HG02642 (cell line): Measurements from ENCODE around the gene PML.
"Not testable (repeated sequence)": the region's sequence is repeated elsewhere in the genome, so short reads cannot be mapped to it uniquely, and the experiment has no call there.

Experiments used
- ATAC-seq: cut with Tn5 transposase; IDR thresholded peaks from one replicate; pipeline ENCODE4 v1.9.1; 2021; ENCODE audit warnings: mild to moderate bottlenecking; ENCODE audit not compliant: unreplicated experiment, poor library complexity

The PML gene

DNA sequence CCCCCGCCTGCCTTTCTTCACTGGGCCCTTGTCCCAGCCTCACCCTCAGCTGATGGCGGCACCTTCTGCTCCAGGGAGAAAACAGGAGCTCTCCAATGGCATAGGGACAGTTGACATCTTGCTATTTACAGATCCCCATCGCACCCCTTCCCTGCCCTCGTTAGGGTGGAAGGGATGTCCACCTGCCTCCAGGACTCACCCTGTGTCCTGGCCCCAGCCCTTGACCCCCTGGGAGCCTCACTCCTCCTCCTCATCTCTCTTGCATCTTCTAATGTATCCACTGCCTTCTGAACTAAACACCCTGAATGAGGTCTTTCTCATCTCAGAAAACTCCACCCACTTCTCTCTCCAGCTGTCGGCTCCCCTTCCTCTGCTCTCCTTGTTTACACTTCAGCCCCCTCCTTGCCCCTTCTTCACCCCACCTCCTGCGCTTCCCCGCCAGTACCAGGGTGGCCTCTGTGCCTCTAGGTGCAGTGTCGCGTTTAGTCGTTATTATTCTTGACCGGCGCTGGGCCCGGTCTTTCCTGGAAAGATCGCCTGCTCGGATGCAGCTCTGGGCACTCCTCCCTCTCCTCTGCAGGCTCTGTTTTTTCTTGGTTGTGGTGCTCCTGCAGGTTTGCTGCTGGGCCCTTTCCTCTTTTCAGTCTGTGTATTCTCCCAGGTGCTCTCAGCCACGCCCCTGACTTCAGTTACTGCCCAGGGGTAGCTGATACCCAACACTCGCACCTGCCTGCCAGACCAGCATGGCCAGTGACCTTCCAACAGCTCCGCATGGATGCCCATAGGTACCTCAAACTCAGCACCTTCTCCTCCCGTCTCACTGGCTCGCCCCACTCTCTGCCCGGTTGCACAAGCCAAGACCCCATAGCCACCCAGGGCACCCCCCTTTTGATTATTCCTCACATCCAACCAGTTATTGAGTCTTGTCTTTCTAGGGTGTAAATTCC lies 42.9 kb downstream of the PML start:
- no peak for ATAC-seq

DNA sequence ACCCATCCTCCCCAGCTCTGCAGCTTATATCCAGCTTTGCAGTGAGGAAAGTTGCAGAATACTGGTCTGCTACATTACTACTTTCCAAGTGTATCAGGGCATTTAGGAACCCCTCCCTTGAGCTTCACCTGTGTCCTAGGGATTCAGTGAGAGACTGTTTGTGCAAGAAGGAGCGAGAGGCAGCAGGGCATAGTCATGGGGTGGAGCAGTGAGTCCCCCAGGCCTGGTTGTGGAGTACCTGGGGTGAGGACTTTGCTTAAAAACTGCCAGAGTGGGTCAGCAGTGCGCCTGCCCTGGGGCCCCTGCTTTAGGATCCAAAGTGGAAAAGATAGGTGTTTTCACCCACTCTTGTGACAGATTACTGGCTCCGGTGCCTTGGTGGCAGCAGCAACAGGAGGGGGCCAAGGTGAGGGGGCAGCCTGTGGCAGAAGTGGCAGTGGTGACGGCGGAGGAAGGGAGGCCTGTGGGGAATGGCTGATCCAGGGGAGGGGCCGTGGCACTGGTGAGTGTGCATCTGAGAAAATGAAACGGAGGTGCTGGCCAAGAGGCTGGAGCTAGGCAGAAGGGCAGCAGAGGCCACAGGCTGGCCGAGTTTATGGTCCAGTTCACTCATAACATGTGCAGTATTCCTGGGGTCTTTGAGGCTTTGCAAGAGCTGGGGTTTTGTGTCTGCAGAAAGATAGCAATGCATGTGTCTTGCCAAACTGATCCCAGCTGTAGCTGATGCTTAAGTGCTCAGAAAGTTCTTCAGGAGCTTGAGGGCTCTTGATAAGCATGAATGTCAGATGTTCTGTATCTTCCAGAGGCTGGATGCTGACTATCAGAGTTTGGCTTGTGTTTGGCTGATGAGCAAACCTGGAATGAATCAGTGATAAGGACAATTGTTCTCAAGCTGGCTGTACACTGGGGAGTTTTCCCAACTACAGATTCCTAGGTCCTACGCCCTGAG lies 44.5 kb downstream of the PML start:
- no peak for ATAC-seq

DNA sequence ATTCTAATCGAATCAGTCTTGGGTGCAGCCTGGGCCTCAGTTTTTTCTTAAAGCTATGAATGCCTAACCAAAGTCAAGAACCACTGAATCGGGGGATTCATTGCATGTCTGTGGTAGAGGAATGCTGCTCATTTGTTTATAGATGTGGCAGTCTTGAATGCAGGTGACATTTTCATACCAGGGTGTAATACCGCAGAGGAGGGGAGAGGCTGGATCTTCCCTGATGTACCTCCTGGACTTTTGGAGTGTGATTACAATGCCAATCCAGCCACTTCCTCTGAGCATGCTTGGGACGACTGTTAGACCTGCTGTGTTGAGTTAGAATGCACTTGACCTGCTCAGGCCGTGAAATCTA lies 45.1 kb downstream of the PML start:
- ATAC-seq: no peak

DNA sequence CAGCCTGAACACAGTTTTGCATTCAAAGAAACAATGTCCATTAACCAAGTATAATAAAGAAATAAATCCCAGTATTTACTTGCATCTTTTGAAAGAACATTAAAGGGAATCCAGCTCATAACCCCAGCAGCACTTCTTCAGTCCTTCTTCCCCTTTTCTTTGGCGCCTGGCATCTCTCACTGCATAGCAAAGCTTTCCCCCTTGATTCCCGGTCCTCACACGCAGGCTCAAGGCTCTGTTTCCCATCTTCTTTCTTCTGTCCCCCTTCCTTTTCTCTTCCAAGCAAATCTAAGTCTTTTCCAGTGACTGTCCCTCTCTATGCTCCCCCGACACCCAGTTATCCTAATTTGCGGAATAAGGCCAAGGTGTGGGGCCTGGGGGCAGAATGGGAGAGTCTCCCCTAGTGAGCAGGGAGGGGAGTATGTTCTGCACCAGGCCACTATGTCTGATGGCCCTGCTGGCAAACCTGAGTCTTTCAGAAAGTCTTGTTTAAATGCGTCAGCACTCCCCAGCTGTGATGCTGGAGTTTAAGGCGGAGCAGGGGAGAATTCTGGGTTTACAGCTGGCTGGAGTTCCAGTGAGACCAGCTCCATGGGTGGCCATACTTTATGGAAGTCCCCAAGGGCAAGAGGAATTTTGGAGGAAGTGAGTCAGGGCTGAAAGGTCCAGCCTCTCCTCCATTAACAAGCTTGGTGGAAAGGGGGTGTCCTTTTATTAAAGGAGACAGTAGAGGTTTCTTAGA lies 45.8 kb downstream of the PML start:
- ATAC-seq: no peak

DNA sequence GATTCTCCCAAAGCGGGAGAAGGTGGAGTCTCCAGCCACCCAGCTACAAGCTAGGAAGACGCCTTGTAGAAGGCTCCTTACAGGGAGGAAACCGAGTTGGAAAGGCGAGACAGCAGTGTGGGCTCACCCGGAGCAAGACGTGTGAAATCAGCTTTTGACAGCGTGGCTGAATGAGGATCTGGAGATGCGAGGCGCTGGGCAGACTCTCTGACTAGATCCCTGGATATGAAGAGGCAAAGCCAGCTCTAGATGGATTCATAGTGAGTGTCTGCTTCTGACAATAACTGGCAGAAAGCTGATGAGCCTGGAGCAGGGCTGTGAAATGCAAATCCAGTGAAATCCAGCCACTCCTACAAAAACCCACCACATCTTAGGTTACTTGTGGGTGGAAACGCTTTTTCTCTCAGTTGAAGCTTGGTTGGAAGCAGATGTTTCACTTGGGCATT lies 46.8 kb downstream of the PML start:
- no peak for ATAC-seq

DNA sequence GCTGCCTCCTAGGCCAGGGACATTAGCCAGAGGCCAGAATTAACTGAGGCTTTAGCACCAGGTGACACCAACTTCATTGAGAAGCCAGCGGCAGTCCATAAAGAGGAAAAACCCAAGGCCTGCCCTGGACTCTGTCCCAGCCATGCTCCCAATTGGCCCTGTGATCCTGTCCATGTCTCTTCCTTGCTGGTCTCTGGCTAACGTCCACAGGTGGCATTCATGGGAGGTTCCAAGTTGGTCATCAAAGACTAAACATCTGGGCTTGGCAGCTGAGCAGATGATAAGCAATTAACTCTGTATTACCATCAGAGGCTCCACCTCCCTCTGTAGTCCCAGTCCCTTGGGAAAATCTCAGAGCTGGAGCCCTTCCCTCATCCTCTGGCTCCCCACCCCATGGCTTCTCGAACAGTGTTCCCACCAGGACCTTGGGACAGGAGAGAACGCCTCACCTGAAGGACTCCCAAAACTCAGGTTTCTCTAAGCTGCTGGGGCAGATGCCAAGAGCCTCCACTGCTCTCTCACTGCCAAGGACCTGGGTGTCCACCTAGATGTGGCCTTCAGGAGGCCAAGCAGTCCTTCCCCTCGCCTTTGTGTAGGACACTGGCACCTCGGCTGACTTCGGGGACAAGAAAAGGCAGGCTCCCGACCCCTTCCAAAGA lies 47.4 kb downstream of the PML start:
- no peak for ATAC-seq

DNA sequence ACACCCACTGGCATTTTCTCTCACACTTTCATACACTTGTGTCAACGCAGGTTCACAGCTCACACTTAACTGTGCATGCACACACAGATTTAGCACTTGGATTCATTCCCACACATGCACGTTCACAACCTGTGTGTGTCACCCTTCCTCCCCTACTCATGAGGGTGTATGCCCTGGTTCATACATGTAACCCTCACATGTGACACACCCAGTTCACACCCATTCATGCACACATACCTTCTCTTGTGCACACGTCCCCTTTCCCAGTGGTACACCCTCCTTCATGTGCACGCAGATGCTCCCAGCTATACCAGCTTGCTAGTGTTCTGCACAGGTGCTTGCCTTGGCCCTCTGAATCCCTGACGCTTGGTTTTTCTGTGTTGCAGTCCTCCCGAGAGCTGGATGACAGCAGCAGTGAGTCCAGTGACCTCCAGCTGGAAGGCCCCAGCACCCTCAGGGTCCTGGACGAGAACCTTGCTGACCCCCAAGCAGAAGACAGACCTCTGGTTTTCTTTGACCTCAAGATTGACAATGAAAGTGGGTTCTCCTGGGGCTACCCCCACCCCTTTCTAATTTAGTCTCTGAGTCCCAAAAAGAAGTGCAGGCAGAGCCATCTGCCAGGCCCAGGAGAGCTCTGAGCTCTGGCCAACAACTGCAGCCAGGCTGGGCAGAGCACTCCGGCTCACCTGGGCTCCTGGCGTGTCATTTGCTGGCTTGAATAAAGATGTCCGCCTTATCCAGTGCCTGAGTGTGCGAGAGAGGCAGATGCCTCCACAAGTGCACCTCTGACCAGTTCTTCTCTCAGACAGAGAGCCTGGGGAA lies 48.3 kb downstream of the PML start:
- ATAC-seq: no peak

DNA sequence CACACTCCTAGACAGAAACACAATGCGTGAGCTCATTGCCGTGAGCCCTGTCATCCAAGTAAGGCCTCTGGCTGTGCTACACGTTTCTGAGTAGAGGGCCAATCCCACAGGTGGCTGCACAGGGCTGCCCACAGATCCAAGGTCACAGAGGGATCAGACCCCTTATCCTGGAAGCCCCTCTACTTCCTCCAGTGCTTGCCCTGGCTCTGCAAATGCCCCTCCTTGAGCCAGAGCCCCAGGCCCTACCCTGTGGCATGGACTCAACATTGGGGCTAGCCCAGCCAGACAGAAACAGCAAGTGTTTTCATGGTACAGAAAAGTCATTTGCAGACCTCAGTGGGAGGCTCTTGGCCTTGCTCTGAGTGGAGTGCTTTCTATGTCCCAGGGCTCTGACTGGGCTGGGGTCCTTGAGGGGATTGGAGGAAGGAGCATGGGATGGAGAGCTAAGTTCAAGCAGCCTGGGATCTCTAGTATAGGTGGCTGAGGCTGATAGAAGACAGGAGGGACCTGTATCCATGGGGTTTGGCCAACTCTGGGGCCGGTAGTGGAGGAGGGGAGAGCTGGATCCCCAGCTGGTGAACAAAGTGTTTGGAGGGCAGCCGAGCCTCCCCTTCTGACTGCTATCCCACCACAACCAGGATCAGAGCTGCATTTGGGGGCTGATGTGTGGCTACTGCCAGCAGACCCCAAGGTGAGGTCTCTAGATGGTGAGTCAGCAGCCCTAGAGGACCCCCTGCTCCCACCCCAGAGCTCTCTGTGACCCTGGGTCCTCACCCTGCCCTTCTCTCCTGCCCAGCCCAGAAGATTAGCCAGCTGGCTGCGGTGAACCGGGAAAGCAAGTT lies 49.1 kb downstream of the PML start:
- ATAC-seq: no peak

DNA sequence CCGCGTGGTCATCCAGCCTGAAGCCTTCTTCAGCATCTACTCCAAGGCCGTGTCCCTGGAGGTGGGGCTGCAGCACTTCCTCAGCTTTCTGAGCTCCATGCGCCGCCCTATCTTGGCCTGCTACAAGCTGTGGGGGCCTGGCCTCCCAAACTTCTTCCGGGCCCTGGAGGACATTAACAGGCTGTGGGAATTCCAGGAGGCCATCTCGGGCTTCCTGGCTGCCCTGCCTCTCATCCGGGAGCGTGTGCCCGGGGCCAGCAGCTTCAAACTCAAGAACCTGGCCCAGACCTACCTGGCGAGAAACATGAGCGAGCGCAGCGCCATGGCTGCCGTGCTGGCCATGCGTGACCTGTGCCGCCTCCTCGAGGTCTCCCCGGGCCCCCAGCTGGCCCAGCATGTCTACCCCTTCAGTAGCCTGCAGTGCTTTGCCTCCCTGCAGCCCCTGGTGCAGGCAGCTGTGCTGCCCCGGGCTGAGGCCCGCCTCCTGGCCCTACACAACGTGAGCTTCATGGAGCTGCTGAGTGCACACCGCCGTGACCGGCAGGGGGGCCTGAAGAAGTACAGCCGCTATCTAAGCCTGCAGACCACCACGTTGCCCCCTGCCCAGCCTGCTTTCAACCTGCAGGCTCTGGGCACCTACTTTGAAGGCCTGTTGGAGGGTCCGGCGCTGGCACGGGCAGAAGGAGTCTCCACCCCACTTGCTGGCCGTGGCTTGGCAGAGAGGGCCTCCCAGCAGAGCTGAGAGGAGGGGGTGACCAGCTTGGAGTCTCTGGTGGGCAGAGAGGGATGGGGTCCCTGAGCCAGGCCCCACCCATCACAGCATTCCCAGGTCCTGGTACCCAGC lies 50.0 kb downstream of the PML start:
- no peak for ATAC-seq

DNA sequence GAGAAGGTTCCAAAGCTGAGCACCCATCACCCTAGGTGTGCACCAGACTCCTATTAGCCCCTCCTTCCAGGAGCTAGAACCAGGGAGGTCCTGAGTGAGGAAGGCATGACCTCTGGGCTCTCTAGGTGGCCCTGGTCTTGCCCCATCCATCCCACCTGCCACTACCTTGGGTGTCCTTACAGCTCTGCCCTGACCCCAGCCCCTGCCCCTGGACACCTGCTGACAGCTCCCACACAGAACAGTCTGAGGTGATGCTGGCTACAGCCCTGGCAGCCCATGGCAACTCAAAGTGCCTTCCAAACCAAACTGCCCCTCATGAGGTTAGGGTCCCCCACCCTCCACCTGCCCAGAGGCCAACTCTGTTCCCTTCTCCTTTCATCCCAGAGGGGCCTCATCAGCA lies 50.7 kb downstream of the PML start:
- ATAC-seq: no peak

DNA sequence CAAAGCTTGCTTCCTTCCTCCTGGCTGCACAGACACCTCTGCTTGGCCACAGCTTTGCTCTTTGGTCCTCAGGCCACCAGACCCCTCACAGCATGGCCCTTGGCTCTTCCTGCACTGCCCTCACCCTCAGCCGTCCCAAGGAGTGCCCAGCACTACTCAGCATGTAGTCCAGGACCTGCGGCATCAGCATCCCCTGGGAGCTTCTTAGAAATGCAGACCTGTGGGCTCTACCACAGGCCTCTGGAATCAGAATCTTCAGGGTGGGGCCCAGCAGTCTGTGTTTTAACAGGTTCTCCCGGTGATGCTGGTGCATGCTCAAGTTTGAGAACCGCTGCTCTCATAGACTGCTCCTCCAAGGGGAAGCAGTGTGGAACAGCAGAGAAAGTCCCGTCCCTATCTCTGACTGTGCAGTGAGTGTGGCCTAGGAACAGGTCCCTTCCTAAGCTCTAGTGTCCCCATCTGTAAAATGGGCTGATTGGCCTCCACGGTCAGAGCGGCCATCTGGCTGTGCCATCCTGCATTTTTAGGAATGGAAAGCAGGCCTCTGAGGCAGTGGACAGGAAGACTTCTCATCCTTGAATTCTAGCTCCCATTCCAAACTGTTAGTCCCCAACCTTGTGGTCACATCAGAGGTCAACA lies 51.2 kb downstream of the PML start:
- no peak for ATAC-seq

DNA sequence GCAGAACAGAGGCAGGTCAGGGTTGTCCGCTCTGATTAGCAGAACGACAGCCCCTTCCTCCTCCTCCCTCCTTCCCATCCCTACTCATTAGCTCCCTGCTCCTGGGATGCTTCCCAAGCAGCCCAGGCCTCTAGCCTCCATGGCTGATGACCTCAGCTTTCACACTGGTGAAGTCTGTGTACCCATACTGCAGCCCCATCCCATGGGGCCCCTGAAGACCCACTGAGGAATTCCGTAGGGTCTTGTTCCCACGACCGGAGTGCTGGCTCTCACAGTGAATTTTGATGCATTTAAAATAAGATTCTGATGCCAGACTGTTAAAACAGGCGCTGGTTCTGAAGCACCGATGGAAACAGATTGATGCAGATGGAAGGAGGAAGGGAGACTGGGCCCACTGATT lies 51.8 kb downstream of the PML start:
- ATAC-seq: no peak

DNA sequence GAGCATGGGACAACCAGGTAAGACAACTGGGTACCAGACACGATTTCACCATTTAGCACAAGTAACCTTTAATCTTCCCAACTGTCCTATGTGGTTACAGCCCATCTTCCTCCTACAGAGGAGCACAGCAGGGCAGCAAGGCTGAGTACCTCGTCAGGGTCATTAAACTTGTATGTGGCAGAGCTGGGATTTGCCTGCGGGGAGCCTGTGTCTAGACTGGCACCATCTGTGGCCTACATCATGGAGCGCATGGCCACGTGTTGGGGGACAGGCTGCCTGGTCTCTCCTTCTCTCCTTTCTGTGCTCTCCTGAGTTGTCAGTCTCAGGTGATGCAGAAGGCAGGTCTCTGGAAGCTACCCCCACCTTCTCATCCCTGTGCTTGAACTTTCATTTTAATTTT lies 55.6 kb downstream of the PML start:
- ATAC-seq: no peak

DNA sequence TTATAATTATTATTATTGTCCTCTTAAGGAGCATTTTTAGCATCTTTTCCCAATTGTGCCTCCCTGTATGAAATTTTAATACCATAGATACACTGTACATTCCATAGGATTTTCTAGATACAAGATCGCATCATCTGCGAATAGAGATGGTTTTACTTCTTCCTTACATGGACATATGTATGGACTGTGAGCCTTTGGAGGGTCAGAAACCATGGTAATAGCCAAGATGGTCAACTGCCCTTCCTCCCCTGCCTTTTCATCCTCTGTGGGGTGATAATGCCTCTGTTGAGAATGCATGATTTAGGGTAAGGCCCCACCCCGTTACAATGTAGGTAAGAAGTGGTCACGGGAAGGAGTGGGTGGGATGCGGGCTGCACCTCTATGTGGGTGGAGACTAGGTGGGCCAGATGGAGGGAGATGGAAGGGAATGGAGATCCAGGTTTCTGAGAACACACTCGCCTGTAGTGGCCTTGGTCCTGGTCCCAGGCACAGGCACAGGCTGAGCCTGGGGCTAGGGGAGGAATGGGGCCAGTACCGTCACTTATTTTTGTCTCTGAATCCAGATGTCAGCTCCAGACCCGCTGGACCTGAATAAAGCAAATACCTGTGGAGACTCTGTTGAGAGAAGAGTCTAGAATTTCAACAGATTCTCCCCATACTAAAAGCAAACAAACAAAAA lies 56.2 kb downstream of the PML start:
- no peak for ATAC-seq

DNA sequence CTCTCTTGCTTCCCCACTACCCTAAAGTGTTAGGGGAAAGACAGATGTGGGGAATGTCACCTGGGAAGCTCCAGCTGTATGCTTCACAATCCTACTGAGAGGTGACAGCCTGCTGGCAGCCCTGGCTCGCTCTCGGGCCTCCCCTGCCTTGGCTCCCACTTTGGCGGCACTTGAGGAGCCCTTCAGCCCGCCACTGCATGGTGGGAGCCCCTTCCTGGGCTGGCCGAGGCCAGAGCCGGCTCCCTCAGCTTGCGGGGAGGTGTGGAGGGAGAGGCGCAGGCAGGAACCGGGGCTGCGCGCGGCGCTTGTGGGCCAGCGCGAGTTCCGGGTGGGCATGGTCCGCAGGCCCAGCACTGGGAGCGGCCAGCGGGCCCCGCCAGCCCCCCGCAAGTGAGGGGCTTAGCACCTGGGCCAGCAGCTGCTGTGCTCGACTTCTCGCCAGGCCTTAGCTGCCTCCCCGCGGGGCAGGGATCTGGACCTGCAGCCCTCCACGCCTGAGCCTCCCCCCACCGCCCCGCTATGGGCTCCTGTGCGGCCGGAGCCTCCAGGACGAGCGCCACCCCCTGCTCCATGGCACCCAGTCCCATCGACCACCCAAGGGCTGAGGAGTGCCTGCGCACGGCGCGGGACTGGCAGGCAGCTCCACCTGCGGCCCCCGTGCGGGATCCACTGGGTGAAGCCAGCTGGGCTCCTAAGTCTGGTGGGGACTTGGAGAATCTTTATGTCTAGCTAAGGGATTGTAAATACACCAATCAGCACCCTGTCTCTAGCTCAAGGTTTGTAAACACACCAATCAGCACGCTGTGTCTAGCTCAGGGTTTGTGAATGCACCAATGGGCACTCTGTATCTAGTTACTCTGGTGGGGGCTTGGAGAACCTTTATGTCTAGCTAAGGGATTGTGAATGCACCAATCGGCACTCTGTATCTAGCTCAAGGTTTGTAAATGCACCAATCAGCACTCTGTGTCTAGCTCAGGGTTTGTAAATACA lies 58.0 kb downstream of the PML start:
- ATAC-seq: not testable (repeated sequence)
